ENCODE results near the gene PCDHGC5. TPM values are rescaled to one million over a fixed set of nuclear protein-coding genes. Genes with fewer than 3 reads are reported as not detected.
A peak's percentile ranks its signal among the peaks of the same experiment; 100 is the strongest.

The PCDHGC5 gene
- total RNA-seq (2014; rRNA removed; shearing (Covaris generic)), result 0.06 and 0.18 TPM in 2 replicates

GRCh38 chr5:141488591-141489561 is at the start of gene PCDHGC5:
PCDHGC5 (plus strand) TSS chr5:141489081; CDS start chr5:141489241, 160 bp downstream.
- DNase-seq (ENCODE audit: low spot score), result no peak

- DNase-seq (ENCODE audit: low spot score), result no peak
Measured at GRCh38 chr5:141439411-141440141, 49.3 kb upstream of the PCDHGC5 start.

DNA sequence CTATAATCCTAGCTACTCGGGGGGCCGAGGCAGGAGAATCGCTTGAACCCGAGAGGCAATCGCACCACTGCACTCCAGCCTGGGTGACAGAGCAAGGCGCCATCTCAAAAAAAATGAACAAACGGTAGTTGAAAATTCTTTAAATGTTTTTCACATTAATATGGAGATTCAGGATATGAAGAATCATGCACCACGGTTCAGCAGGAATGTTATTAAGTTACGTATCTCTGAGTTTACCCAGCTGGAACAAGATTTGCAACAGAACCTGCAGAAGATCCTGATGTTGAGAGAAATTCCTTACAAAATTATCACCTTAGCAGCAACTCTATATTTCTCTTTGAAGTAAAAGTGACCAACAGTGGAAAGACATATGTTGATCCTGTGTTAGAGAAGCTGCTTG is 48.5 kb upstream of the PCDHGC5 start:
- DNase-seq (ENCODE audit: low spot score), result no peak

- no peak for DNase-seq (ENCODE audit: low spot score)
Measured at GRCh38 chr5:141441571-141442170, 47.2 kb upstream of the PCDHGC5 start.

- DNase-seq (ENCODE audit: low spot score), result no peak
Measured at GRCh38 chr5:141465351-141465750, 23.5 kb upstream of the PCDHGC5 start.

- DNase-seq (ENCODE audit: low spot score), result peak; percentile 93
Measured at GRCh38 chr5:141475625-141476131, 13.2 kb upstream of the PCDHGC5 start, which contains the start of gene PCDHGC3. PCDHGC3 (plus strand) TSS chr5:141475966; CDS start chr5:141476117, 151 bp downstream.

GRCh38 chr5:141476132-141476911 is 12.6 kb upstream of the PCDHGC5 start:
- DNase-seq (ENCODE audit: low spot score), result peak; percentile 57

GRCh38 chr5:141477044-141477575 is 11.8 kb upstream of the PCDHGC5 start:
- DNase-seq (ENCODE audit: low spot score), result no peak

DNA sequence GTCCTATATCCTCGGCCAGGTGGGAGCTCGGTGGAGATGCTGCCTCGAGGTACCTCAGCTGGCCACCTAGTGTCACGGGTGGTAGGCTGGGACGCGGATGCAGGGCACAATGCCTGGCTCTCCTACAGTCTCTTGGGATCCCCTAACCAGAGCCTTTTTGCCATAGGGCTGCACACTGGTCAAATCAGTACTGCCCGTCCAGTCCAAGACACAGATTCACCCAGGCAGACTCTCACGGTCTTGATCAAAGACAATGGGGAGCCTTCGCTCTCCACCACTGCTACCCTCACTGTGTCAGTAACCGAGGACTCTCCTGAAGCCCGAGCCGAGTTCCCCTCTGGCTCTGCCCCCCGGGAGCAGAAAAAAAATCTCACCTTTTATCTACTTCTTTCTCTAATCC is 11.1 kb upstream of the PCDHGC5 start:
- DNase-seq (ENCODE audit: low spot score), result no peak

DNA sequence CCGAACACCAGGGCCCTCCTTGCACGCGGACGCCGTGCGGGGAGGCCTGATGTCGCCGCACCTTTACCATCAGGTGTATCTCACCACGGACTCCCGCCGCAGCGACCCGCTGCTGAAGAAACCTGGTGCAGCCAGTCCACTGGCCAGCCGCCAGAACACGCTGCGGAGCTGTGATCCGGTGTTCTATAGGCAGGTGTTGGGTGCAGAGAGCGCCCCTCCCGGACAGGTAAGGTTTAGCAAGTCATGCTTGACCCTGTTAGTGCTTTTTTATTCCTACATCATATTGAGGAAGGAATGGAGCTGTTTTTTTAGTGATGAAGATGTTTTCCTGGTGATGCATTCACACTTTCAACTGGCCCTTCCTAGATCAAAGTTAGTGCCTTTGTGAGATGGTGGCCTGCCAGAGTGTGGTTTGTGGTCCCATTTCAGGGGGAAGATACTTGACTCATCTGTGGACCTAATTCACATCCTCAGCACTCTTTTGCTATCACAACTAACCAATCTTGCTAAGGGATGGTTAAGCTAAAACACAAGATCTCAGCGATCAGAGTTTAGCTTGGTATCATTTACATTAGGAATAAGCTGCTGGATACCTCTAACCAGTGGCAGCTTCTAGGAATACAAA is 10.4 kb upstream of the PCDHGC5 start:
- no peak for DNase-seq (ENCODE audit: low spot score)

DNA sequence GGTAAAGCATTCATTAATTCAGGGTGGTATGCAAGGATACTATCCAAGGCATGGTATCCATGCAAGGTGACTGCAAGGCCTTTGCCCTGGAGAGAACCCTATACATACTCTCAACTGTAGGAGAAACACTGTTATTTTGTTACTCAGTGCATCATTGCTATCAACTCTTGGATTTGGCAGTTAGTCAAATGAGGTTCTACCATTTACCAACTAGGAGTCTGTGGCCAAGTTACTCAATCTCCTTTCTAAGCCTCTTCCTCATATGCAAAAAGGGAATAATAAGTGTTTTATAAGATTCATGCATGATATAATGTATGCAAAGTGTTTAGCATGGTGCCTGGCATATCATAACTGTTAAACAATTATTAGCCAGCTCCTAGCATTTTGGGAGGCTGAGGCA is 9.1 kb upstream of the PCDHGC5 start:
- DNase-seq (ENCODE audit: low spot score), result no peak

- no peak for DNase-seq (ENCODE audit: low spot score)
Measured at GRCh38 chr5:141483902-141484301, 5.0 kb upstream of the PCDHGC5 start.

GRCh38 chr5:141484310-141484640 is 4.6 kb upstream of the PCDHGC5 start:
- DNase-seq (ENCODE audit: low spot score), result no peak

DNA sequence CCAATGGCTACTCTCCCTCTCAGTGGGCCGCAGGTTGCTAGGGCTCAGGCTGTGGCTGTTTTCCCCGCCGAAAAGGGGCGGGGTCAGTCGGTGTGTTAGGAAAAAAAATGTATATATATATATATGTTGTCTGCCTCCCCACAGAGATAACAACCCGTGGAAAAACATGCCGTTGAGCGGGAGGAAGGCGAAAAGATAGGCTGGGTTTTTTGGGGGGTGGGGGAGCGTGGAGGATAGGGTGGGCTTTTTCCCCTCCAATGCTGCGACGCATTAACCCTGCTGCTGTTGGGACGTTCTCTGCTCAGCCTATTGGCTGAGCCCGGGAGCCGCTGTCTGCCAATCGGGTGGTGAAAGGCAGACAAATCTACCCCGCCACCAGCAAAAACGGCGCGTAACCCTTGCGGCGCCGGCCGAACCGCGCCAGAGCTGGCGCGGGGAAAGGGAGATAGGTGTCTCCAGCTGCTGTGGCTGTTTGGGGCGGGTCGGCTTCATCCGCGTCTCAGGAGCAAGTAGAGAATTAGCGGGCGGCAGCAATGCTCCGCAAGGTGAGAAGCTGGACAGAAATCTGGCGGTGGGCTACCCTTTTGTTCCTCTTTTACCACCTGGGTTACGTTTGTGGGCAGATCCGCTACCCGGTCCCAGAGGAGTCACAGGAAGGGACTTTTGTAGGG is 4.1 kb upstream of the PCDHGC5 start, which contains the start of gene PCDHGC4:
Gene PCDHGC4 (plus strand): TSS at position 390 of the 671 bp plus-strand sequence. CDS start 144 bp downstream, at position 534.
- DNase-seq (ENCODE audit: low spot score), result no peak

GRCh38 chr5:141485321-141486055 is 3.4 kb upstream of the PCDHGC5 start:
- no peak for DNase-seq (ENCODE audit: low spot score)

- DNase-seq (ENCODE audit: low spot score), result no peak
Measured at GRCh38 chr5:141486091-141486490, 2.8 kb upstream of the PCDHGC5 start.

- DNase-seq (ENCODE audit: low spot score), result no peak
Measured at GRCh38 chr5:141487131-141487530, 1.8 kb upstream of the PCDHGC5 start.

DNA sequence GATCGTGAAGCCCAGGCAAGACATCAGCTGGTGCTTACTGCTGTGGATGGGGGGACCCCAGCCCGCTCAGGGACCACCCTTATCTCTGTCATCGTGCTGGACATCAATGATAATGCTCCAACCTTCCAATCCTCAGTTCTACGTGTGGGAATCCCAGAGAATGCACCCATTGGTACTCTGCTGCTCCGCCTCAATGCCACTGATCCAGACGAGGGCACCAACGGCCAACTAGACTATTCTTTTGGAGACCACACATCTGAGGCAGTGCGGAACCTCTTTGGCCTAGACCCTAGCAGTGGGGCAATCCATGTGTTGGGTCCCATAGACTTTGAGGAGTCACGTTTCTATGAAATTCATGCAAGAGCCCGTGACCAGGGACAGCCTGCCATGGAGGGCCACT is 960 bp downstream of the PCDHGC5 start:
- DNase-seq (ENCODE audit: low spot score), result no peak

GRCh38 chr5:141490271-141490670 is 1.4 kb downstream of the PCDHGC5 start:
- no peak for DNase-seq (ENCODE audit: low spot score)
